NCI-H524 treated with DMSO at 0.1 percent for 48 hours (cell line): ENCODE results near the gene PCYT1A.

Experiments
- DNase-seq: peaks from one replicate; lab custom pipeline; 2025; lab: John Stamatoyannopoulos, UW

PCYT1A gene

GRCh38 chr3:196236223-196236622 is 51.3 kb downstream of the PCYT1A start:
- no peak for DNase-seq

GRCh38 chr3:196235452-196236122 is 51.9 kb downstream of the PCYT1A start:
- DNase-seq, result no peak

- no peak for DNase-seq
Observed at GRCh38 chr3:196232882-196233251, 54.7 kb downstream of the PCYT1A start.

- DNase-seq, result no peak
Observed at GRCh38 chr3:196232154-196232881, 55.2 kb downstream of the PCYT1A start.

DNA sequence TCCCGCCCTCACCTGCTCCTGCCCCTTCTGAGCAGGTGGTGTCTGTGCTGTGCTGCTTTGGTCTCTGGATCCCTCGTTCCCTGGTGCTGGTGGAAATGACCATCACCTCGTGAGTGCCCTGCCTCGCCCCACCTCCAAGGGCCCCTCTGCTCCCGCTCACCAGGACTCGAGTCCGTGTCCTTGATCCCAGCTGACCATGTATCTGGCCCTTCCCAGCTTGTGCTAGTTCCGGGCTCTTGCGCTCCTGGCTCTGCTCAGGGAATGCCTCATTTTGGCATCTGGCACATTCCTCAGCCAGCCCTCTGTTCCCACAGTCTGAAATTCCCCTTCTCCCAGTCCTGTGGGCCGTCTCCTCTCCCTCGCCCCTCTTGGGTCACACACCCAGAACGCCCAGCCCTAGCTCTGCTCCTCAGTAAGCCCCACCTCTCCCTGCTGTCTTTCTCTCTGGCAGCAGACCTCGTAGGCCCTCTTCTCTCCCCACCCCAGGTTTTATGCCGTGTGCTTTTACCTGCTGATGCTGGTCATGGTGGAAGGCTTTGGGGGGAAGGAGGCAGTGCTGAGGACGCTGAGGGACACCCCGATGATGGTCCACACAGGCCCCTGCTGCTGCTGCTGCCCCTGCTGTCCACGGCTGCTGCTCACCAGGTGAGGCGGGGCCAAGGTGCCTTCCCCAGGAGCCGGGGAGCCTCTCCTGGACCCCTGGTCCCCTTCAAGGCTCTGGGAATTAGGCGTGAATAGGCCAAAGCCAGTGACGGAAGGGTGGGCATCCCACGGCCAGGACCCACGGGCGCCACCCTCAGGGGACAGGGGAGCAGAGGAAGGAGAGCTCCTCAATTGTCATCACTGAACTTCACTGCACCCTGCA is 59.7 kb downstream of the PCYT1A start:
- DNase-seq, result no peak

DNA sequence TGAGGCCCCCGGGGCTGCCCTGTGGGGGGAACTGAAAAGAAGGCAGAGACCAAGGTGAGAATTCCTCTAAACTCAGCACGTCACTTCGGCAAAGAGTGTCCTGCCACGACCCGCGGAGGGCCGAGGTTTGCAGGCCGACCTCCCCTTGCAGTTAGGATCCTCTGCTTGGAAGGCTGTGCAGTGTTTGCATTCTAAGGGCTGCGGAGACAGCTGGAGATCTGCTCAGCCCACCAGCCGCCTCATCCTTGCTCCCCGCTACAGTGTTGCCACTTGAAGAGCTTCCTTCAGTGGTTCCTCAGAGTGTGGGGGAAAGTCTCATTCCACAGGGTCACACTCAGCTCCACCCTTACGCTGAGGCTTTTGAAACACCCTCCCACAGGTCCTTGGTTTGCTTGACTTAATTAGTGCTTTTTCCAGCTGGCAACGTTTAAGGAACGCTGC is 60.4 kb downstream of the PCYT1A start:
- no peak for DNase-seq

DNA sequence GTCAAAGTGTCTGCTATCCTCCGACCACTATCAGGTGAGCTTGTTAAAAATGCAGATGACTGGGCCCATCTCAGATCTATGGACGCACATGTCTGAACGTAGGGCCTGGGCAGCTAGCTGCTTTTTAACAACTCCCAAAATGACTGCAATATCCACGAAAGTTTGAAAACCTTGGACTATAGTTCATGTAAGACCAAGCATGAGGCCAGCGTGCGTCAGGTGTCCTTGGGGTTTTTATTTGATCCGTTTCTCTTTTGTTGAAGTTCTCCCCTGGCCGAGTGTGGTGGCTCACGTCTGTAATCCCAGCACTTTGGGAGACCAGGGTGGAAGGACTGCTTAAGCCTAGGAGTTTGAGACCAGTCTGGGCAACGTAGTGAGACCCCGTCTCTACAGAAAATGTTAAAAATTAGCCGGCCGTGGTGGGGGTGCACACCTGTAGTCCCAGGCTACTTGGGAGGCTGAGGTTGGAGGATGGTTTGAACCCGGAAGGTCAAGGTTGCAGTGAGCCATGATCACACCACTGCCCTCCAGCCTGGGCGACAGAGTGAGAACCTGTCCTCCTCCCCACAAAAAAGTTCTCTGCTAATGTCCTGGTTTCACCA is 61.7 kb downstream of the PCYT1A start:
- DNase-seq, result no peak

- DNase-seq, result no peak
Observed at GRCh38 chr3:196225086-196225485, 62.4 kb downstream of the PCYT1A start.

DNA sequence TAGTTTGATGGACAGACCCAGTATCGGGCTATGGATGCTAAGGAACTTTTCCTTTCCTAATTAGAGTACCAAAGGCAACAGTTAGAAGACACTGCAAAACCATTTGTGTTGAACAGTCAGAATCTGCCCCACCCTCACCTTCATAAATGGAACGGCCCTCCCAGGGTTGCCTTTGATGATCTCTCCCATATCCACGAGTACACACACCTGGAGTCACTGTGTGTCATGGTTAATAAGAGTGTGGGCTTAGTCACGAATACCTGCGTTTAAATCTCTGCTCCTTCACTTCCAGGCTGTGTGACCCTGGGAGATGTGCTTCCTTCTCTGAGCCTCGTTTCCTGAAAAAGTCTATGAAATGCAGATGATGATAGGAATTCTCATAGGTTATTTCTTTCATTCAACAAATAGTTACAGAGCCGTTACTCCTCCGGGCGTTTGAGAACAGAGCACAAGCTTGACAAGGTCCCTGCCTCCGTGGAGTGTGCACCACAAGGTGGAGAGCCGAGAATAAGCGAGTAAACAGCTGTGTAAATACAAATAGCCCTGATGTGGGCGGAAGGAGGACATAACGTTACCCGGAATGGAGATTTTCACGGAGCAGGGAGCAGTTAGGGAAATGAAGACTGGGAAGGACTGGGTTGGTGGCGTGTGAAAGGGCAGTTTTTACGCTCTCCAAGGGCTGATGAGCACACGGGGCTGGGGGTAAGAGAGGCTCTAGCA is 64.5 kb downstream of the PCYT1A start:
- DNase-seq, result no peak

GRCh38 chr3:196220991-196221390 is 66.5 kb downstream of the PCYT1A start:
- no peak for DNase-seq

- DNase-seq, result no peak
Observed at GRCh38 chr3:196220587-196220986, 66.9 kb downstream of the PCYT1A start.

- no peak for DNase-seq
Observed at GRCh38 chr3:196219970-196220311, 67.6 kb downstream of the PCYT1A start.

GRCh38 chr3:196219194-196219969 is 68.1 kb downstream of the PCYT1A start:
- peak; percentile 13 for DNase-seq

- DNase-seq, result no peak
Observed at GRCh38 chr3:196218155-196218712, 69.3 kb downstream of the PCYT1A start.

- no peak for DNase-seq
Observed at GRCh38 chr3:196217307-196218154, 70.0 kb downstream of the PCYT1A start.

DNA sequence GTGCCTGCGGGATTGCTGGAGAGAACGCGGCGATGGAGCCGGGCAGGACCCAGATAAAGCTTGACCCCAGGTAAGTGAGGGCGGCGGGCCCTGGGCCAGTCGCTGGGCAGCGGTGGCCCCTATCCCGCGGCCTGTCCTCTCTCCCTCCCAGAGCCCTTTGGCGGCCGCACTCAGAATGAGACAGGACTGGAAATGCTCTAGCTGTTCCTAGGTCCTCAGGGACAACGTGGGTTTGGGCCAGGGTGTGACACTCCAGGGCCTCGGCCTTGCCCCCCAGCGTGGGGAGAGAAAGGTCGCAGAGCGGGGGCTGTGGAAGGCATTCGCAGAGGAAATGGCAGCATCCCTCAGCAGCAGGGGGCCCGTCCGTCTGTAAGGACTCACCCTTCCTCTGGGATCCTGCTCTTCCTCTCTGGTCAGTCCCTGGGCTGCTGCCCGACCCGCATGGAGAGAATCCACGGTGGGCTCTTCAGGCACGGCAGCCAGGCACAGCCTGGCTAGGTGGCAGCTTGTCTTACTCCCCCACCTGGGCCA is 70.8 kb downstream of the PCYT1A start:
- no peak for DNase-seq

GRCh38 chr3:196216089-196216564 is 71.4 kb downstream of the PCYT1A start, which contains the start of gene SLC51A:
TSS of gene SLC51A (plus strand) at chr3:196216534. CDS start at chr3:196216713, 179 bp downstream.
- DNase-seq, result no peak

GRCh38 chr3:196215493-196216020 is 72.0 kb downstream of the PCYT1A start:
- DNase-seq, result no peak
